Measurements from ENCODE around the gene DNAJC5.
"Not testable (repeated sequence)": the region's sequence is repeated elsewhere in the genome, so short reads cannot be mapped to it uniquely, and the experiment has no call there.

Gene DNAJC5

GRCh38 chr20:63955281-63955826 is 60.4 kb downstream of the DNAJC5 start:
- H3K27me3 ChIP-seq (replicated peaks; ENCODE audit: control insufficient read depth, insufficient read depth, low read length), result no peaks in the 10 kb centered on the region
- DNase-seq (ENCODE audit: low read depth), result peak; percentile 71
- peak overlapping the region; percentile 99 for H3K9ac ChIP-seq (ENCODE audit: low read length)
- H3K36me3 ChIP-seq (ENCODE audit: control insufficient read depth, insufficient read depth, low read length, severe bottlenecking), result peaks cover 13% of the 10 kb centered on the region
- H3K9me3 ChIP-seq (ENCODE audit: control insufficient read depth, low read length), result no peaks in the 10 kb centered on the region
- H3K4me3 ChIP-seq (ENCODE audit: low read length), result peak overlapping the region; percentile 93
- peaks cover 49% of the 10 kb centered on the region for H3K4me1 ChIP-seq (ENCODE audit: control insufficient read depth, insufficient read depth, low read length)

GRCh38 chr20:63955827-63956663 is 61.1 kb downstream of the DNAJC5 start, which contains the start of gene UCKL1:
TSS of gene UCKL1 (minus strand) at chr20:63956416. CDS start at chr20:63956372, 44 bp downstream.
- H3K9me3 ChIP-seq (ENCODE audit: control insufficient read depth, low read length), result no peaks in the 10 kb centered on the region
- H3K27me3 ChIP-seq (replicated peaks; ENCODE audit: control insufficient read depth, insufficient read depth, low read length), result no peaks in the 10 kb centered on the region
- H3K36me3 ChIP-seq (ENCODE audit: control insufficient read depth, insufficient read depth, low read length, severe bottlenecking), result peaks cover 15% of the 10 kb centered on the region
- peak within 1 kb of the TSS; percentile 93 for H3K4me3 ChIP-seq (ENCODE audit: low read length)
- peaks cover 42% of the 10 kb centered on the region for H3K4me1 ChIP-seq (ENCODE audit: control insufficient read depth, insufficient read depth, low read length)
- DNase-seq (ENCODE audit: low read depth), result peak; percentile 95
- peak within 1 kb of the TSS; percentile 99 for H3K9ac ChIP-seq (ENCODE audit: low read length)

- peak overlapping the region; percentile 86 for H3K9ac ChIP-seq (ENCODE audit: low read length)
- no peaks in the 10 kb centered on the region for H3K9me3 ChIP-seq (ENCODE audit: control insufficient read depth, low read length)
- peak overlapping the region; percentile 85 for H3K4me3 ChIP-seq (ENCODE audit: low read length)
- no peak for DNase-seq (ENCODE audit: low read depth)
- peaks cover 21% of the 10 kb centered on the region for H3K36me3 ChIP-seq (ENCODE audit: control insufficient read depth, insufficient read depth, low read length, severe bottlenecking)
- peaks cover 38% of the 10 kb centered on the region for H3K4me1 ChIP-seq (ENCODE audit: control insufficient read depth, insufficient read depth, low read length)
- no peaks in the 10 kb centered on the region for H3K27me3 ChIP-seq (replicated peaks; ENCODE audit: control insufficient read depth, insufficient read depth, low read length)
Measured at GRCh38 chr20:63956664-63957003, 61.7 kb downstream of the DNAJC5 start.

GRCh38 chr20:63957004-63957689 is 62.2 kb downstream of the DNAJC5 start:
- Histone ChIP-seq H3K27me3 (replicated peaks; ENCODE audit: control insufficient read depth, insufficient read depth, low read length) (no peaks in the 10 kb centered on the region), H3K9ac (ENCODE audit: low read length) (peak overlapping the region; percentile 86), H3K4me3 (ENCODE audit: low read length) (peak overlapping the region; percentile 85), H3K4me1 (ENCODE audit: control insufficient read depth, insufficient read depth, low read length) (peaks cover 38% of the 10 kb centered on the region), H3K36me3 (ENCODE audit: control insufficient read depth, insufficient read depth, low read length, severe bottlenecking) (peaks cover 26% of the 10 kb centered on the region), H3K9me3 (ENCODE audit: control insufficient read depth, low read length) (no peaks in the 10 kb centered on the region)
- DNase-seq (ENCODE audit: low read depth), result peak; percentile 75

GRCh38 chr20:63957690-63958441 is 62.9 kb downstream of the DNAJC5 start:
- H3K9ac ChIP-seq (ENCODE audit: low read length), result peak overlapping the region; percentile 86
- peaks cover 38% of the 10 kb centered on the region for H3K4me1 ChIP-seq (ENCODE audit: control insufficient read depth, insufficient read depth, low read length)
- peak overlapping the region; percentile 85 for H3K4me3 ChIP-seq (ENCODE audit: low read length)
- peaks cover 33% of the 10 kb centered on the region for H3K36me3 ChIP-seq (ENCODE audit: control insufficient read depth, insufficient read depth, low read length, severe bottlenecking)
- no peaks in the 10 kb centered on the region for H3K9me3 ChIP-seq (ENCODE audit: control insufficient read depth, low read length)
- no peaks in the 10 kb centered on the region for H3K27me3 ChIP-seq (replicated peaks; ENCODE audit: control insufficient read depth, insufficient read depth, low read length)
- no peak for DNase-seq (ENCODE audit: low read depth)

- H3K4me1 ChIP-seq (ENCODE audit: control insufficient read depth, insufficient read depth, low read length), result peaks cover 38% of the 10 kb centered on the region
- H3K4me3 ChIP-seq (ENCODE audit: low read length), result no peak overlapping the region
- no peak overlapping the region for H3K9ac ChIP-seq (ENCODE audit: low read length)
- no peaks in the 10 kb centered on the region for H3K9me3 ChIP-seq (ENCODE audit: control insufficient read depth, low read length)
- no peak for DNase-seq (ENCODE audit: low read depth)
- peaks cover 38% of the 10 kb centered on the region for H3K36me3 ChIP-seq (ENCODE audit: control insufficient read depth, insufficient read depth, low read length, severe bottlenecking)
- H3K27me3 ChIP-seq (replicated peaks; ENCODE audit: control insufficient read depth, insufficient read depth, low read length), result no peaks in the 10 kb centered on the region
Measured at GRCh38 chr20:63958471-63958870, 63.5 kb downstream of the DNAJC5 start.

GRCh38 chr20:63958964-63959698 is 64.2 kb downstream of the DNAJC5 start:
- Histone ChIP-seq H3K9me3 (ENCODE audit: control insufficient read depth, low read length) (no peaks in the 10 kb centered on the region), H3K27me3 (replicated peaks; ENCODE audit: control insufficient read depth, insufficient read depth, low read length) (no peaks in the 10 kb centered on the region), H3K9ac (ENCODE audit: low read length) (no peak overlapping the region), H3K4me3 (ENCODE audit: low read length) (no peak overlapping the region), H3K36me3 (ENCODE audit: control insufficient read depth, insufficient read depth, low read length, severe bottlenecking) (peaks cover 45% of the 10 kb centered on the region), H3K4me1 (ENCODE audit: control insufficient read depth, insufficient read depth, low read length) (peaks cover 32% of the 10 kb centered on the region)
- no peak for DNase-seq (ENCODE audit: low read depth)

GRCh38 chr20:63959699-63960075 is 64.8 kb downstream of the DNAJC5 start:
- Histone ChIP-seq H3K4me3 (ENCODE audit: low read length) (no peak overlapping the region), H3K9ac (ENCODE audit: low read length) (no peak overlapping the region), H3K27me3 (replicated peaks; ENCODE audit: control insufficient read depth, insufficient read depth, low read length) (no peaks in the 10 kb centered on the region), H3K36me3 (ENCODE audit: control insufficient read depth, insufficient read depth, low read length, severe bottlenecking) (peaks cover 50% of the 10 kb centered on the region), H3K4me1 (ENCODE audit: control insufficient read depth, insufficient read depth, low read length) (peaks cover 26% of the 10 kb centered on the region), H3K9me3 (ENCODE audit: control insufficient read depth, low read length) (no peaks in the 10 kb centered on the region)
- no peak for DNase-seq (ENCODE audit: low read depth)

GRCh38 chr20:63960654-63961621 is 66.0 kb downstream of the DNAJC5 start:
- DNase-seq (ENCODE audit: low read depth); H3K9me3 ChIP-seq (ENCODE audit: control insufficient read depth, low read length): not testable (repeated sequence)
- H3K36me3 ChIP-seq (ENCODE audit: control insufficient read depth, insufficient read depth, low read length, severe bottlenecking), result peaks cover 50% of the 10 kb centered on the region

More at GRCh38 chr20:63960654-63961621, 66.0 kb downstream of the DNAJC5 start:
- H3K27me3 ChIP-seq (replicated peaks; ENCODE audit: control insufficient read depth, insufficient read depth, low read length); H3K9ac ChIP-seq (ENCODE audit: low read length); H3K4me3 ChIP-seq (ENCODE audit: low read length): not testable (repeated sequence)
- H3K4me1 ChIP-seq (ENCODE audit: control insufficient read depth, insufficient read depth, low read length), result peaks cover 21% of the 10 kb centered on the region
